Keratinocyte (primary cell): Measurements from ENCODE around the gene RRP8.

Experiments used
- CTCF ChIP-seq, 3 experiments: IDR thresholded peaks in 1 of 3; conservative IDR thresholded peaks in 1 of 3; optimal IDR thresholded peaks in 1 of 3; 2 replicates in 2 of 3; 3 replicates in 1 of 3; pipeline versions ENCODE3 to v1.5.1; 2011; ENCODE audit warnings: low read length in 3 of 3, mild to moderate bottlenecking in 3 of 3, moderate library complexity in 2 of 3, control low read depth in 1 of 3, inconsistent platforms in 1 of 3; ENCODE audit not compliant: insufficient read depth in 2 of 3; ENCODE audit errors: extremely low read depth in 1 of 3
- EZH2 ChIP-seq: IDR thresholded peaks from one replicate; pipeline ENCODE4 v1.6.1; 2012; ENCODE audit warnings: inconsistent platforms, mild to moderate bottlenecking, low read length, moderate library complexity

GRCh38 chr11:6570691-6571427 is 32.6 kb downstream of the RRP8 start:
- TF ChIP-seq CTCF (optimal IDR thresholded peaks at IDR 0.05 in 1 of 3, IDR thresholded peaks at IDR 0.05 in 1 of 3, conservative IDR thresholded peaks at IDR 0.05 in 1 of 3; ENCODE audit: extremely low read depth in 1 of 3, insufficient read depth in 2 of 3, low read length in 3 of 3) (no peak), EZH2 (no peak)
